B cell (primary cell): ENCODE measurements around the gene DVL2.

Source experiments
- EZH2 ChIP-seq: IDR thresholded peaks from 2 replicates; pipeline ENCODE4 v1.6.1; 2012; ENCODE audit warnings: borderline replicate concordance, low read depth, mild to moderate bottlenecking, moderate library complexity, low read length; ENCODE audit not compliant: insufficient read depth, poor library complexity, severe bottlenecking
- TF ChIP-seq, protein P1 (sequence below): fragments of 200-600 bp; IDR thresholded peaks from one replicate; pipeline ENCODE4 v1.8.0; 2022; ENCODE audit warnings: antibody characterized with exemption, mild to moderate bottlenecking

DNA sequence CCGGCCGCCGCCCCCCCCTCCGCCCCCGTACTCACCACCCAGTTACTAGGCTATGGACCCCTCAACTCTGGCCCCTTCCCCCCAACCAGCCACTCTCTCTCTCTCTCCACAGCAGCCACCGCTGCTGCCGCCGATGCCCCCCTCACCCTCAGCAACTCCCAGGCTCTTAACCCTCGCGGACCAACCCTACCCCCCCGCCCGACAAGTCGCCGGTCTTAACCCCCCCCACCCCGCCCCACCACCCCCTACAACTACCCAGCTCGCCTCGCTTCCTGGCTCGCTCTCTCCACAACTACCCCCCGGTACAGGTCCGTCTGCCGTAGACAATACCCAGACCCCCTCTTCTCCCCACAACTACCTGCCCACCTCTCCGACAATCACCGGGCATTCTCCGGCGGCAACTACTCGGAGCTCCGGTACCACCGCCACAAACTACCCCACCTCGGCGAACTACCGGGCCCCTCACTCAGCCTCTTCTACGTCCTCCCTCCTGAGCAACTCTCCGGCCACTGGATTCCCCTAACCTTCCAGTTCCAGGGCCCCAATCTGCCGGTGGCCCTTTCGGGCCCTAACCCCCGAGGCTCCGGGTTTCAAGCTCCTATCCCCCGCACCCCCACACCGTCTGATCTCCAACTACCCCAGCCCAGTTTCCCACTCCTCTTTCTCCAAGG is 4.2 kb upstream of the DVL2 start:
- TF ChIP-seq, protein P1, sequence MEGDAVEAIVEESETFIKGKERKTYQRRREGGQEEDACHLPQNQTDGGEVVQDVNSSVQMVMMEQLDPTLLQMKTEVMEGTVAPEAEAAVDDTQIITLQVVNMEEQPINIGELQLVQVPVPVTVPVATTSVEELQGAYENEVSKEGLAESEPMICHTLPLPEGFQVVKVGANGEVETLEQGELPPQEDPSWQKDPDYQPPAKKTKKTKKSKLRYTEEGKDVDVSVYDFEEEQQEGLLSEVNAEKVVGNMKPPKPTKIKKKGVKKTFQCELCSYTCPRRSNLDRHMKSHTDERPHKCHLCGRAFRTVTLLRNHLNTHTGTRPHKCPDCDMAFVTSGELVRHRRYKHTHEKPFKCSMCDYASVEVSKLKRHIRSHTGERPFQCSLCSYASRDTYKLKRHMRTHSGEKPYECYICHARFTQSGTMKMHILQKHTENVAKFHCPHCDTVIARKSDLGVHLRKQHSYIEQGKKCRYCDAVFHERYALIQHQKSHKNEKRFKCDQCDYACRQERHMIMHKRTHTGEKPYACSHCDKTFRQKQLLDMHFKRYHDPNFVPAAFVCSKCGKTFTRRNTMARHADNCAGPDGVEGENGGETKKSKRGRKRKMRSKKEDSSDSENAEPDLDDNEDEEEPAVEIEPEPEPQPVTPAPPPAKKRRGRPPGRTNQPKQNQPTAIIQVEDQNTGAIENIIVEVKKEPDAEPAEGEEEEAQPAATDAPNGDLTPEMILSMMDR: no peak
- no peak for TF ChIP-seq EZH2
